Stimulated activated CD4-positive, alpha-beta T cell treated with anti-CD3 and anti-CD28 coated beads, Interleukin-15, amount 100 ng/mL, for 24 hours (primary cell): Measurements from ENCODE around the gene MT1M.

Experiments
- DNase-seq: peaks from one replicate; pipeline ENCODE4 v3.0.0-alpha.2; 2020

MT1M gene

GRCh38 chr16:56679078-56679730, 46.7 kb downstream of the MT1M start:
- no peak for DNase-seq

- no peak for DNase-seq
Observed at GRCh38 chr16:56679818-56680217, 47.4 kb downstream of the MT1M start.

GRCh38 chr16:56681939-56682702, 49.7 kb downstream of the MT1M start, which contains the start of gene MT1X:
TSS of gene MT1X (plus strand) at chr16:56682470. CDS start at chr16:56682541, 71 bp downstream.
- DNase-seq = peak; percentile 94

- DNase-seq = peak; percentile 30
Observed at GRCh38 chr16:56682703-56683397, 50.4 kb downstream of the MT1M start.
